Right renal pelvis (tissue), 4 donors: ENCODE results near the gene CPM. TPM values are rescaled to one million over a fixed set of nuclear protein-coding genes. Genes with fewer than 3 reads are reported as not detected.
"Not testable (repeated sequence)": the region's sequence is repeated elsewhere in the genome, so short reads cannot be mapped to it uniquely, and the experiment has no call there.

ENCODE experiments used
- DNase-seq, 4 donors: peaks; one replicate each; pipeline ENCODE4 v3.0.0-alpha.2; 2013; ENCODE audit warnings: low read depth in 4 of 4, low spot score in 3 of 4, missing footprints in 1 of 4
- polyA plus RNA-seq, 4 donors: library from polyadenylated mRNA; unstranded; fragments of 120-200 nt; gene quantifications; one replicate each; pipeline ENCODE4 v1.2.1, GENCODE V29; 2013; ENCODE audit not compliant: insufficient read length in 4 of 4

The CPM gene
- polyA plus RNA-seq, 4 donors, result 25.5 to 28.6 (median 27.4) TPM

DNA sequence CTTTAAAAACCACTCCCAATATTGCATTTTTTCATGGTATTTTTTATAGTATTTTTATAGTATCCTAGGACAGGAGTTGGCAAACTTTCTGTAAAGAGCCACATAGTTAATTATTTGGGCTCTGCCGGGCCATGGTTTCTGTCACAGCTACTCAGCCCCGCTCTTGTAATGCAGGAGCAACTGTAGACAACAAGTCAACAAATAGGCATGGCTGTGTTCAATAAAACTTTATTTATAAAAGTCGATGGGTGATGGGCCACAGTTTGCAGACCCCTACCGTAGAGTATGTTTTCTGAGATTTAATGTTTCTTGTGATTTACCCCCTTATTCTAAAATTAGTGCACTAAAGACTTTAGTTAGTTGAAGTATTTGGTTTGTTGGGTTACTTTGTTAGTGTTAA, 99.5 kb downstream of the CPM start:
- DNase-seq, result no peak

DNA sequence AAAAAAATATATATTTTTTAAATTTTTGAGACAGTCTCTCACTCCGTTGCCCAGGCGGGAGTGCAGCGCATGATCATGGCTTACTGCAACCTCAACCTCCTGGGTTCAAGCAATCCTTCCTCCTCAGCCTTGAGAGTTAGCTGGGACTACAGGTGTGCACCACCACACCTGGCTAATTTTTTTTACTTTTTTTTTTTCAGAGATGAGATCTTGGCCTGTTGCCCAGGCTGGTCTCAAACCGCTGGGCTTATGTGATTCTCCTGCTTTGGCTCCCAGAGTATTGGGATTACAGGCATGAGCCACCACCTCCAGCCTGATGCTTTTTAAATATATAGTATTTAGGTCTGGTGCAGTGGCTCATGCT, 100.5 kb downstream of the CPM start:
- no peak for DNase-seq

DNA sequence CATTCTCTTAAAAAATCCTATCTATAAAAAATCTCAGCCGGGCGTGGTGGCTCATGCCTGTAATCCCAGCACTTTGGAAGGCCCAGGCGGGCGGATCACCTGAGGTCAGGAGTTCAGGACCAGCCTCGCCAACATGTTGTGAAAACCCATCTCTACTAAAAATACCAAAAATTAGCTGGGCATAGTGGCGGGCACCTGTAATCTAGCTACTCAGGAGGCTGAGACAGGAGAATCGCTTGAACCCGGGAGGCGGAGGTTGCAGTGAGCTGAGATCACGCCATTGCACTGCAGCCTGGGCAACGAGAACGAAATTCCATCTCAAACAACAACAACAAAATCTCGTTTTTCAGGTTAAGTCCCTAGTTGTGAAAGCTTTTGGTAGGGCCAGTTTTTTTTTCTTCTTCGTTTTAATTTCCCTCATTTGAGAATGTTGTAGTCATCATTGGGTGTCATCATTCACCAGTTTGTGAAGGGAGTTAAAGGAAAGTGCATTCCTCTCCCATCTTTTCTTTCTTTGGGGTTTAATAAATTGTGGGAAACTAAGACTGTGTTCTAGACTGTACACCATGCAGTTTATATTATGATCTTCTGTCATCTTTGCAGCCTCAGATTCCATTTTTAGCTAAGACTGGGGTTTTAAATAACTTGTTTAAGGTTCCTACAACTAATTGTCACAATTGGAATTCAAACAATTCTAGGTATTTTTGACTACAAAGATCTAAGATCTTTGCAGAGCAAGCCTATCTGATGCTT, 101.0 kb downstream of the CPM start:
- no peak for DNase-seq

DNA sequence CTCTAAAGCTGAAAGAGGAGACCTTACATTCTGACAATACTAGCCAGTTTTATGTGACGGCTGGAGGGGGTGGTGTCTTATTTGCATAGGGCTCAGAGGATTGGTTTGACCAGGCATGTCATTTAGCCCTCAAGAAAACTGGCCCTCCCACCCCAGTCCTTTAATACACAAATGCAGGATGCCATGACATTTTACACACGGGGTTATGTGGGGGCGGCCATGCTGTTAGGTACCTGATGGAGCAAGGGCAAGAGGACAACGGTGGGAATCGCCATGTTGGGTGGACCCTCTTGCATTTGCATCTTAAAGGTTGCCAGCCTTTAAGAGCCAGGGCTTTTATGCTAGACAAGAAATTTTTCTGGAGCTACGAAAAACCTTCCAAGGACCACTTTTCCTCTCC, 101.7 kb downstream of the CPM start:
- DNase-seq, result no peak

DNA sequence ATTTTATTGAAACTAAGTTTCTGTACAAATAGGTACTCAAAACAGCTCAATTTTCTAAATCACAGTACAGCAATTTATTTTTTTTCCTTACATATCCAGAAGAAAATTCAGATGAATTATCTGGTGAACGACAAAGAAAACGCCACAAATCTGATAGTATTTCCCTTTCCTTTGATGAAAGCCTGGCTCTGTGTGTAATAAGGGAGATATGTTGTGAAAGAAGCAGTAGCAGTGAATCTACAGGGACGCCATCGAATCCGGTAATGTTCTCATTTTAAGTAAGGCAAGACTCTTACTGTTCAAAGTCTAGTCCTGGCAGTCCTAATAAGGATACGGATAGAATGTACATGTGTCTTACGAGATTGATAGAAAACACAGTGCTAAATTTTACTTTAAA, 104.3 kb downstream of the CPM start:
- DNase-seq, result no peak

DNA sequence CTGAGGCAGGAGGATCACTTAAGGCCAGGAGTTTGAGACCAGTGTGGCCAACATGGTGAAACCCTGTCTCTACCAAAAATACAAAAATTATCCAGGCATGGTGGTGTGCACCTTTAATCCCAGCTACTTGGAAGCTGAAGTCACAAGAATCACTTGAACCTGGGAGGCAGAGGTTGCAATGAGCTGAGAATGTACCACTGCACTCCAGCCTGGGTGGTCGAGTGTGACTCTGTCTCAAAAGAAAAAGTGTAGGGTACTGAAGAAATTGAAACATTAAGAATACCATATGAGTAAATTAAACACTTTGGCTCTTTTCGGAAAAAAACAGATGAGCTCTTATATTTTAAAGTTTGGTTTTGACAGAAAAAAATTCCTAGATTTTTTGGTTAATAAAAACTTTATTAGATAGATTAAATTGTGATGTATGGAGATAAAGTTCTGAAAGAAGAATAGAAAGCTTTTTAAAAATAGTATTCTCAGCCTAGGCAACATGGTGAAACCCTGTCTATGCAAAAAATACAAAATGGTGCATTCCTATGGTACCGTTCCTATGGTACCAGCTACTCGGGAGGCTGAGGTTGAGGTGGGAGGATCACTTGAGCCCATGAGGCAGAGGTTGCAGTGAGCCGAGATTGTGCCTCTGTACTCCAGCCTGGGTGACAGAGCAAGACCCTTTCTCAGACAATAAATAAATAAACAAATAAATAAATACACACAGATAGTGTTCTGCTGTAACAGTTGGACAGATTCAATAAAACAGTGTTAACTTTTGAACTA, 104.9 kb downstream of the CPM start:
- DNase-seq, result no peak

DNA sequence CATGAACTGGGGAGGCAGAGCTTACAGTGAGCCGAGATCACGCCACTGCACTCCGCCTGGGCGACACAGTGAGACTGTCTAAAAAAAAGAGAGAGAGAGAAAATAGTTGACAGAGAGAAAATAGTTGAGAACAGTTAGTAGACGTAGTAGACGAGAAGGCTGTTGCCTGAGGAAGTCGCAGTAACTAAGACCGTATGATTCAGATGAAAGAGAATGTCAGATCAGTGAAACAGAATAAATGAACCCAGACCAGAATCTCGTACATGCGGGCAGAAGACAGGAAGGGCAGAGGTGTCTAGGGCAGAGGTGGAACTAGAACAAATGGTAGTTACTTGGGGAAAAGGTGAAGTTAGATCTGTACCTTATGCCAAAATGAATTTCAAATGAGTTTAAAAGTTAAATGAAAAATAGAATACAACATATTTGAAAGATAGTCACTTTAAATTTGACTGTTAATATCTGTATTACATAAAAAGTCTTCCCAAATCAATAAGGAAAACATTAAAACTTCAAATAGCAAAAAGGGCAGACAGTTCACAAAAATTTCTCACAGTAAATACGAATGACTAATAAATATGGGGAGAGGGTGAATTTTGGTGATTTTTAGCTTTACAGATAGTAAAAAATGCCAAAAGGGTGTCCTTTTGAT, 107.3 kb downstream of the CPM start:
- no peak for DNase-seq

DNA sequence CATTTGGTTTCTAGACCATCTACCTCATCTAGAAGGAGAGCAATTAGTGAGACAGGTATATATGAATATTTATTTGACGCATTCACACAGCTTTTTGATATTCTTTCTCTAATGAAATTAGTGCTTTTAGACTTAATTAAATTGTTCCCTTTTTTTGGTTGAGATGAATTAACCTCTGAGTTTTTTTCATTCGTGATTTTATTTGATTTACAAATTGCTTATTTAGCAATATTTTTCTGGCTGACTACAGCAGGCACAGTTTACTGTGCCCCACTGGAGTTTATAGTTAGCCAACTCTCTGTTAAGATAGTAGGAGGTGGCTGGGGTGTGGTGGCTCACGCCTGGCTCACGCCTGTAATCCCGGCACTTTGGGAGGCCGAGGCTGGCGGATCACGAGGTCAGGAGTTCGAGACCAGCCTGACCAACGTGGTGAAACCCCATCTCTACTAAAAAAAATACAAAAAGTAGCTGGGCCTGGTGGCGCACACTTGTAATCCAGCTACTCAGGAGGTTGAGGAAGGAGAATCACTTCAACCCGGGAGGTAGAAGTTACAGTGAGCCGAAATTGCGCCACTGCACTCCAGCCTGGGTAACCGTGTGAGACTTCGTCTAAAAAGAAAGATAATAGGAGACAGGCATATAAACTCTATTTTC, 108.2 kb downstream of the CPM start:
- DNase-seq, result no peak

DNA sequence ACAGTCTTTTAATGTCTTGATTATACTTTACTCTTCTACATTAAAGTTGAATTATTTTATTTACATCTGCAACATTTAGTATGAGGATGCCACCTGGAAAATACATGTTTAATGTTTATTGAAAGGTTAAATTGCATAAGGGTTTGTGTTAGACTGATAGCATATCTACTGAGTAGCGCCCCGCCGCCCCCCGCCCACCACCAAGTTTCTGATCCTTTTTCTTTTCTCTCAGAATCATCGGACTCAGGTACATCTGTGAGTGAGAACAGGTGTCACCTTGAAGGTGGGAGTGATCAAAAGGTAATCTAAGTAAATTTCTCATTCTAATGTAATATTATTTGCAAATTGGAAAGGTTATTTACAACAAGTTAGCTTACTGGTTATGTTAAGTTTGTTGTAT, 108.8 kb downstream of the CPM start:
- no peak for DNase-seq

DNA sequence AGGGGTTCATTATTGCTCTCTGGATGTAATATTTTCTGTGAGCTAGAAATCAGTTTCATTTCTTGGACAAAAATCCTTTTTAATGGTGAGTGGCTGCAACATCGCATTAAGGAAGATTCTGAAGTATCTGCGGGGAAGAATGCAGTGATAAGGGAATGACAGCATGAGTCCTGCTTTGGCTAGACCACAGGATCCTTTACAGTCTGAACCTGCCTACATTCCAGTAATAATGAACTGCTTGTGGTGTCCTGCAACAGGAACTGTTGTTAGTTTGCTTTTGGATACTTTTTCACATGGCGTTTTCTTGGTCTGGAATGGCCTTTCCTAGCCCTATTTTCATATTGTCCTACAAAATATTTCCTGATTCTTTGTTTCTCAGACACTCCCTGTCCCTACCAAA, 109.3 kb downstream of the CPM start:
- DNase-seq, result no peak

DNA sequence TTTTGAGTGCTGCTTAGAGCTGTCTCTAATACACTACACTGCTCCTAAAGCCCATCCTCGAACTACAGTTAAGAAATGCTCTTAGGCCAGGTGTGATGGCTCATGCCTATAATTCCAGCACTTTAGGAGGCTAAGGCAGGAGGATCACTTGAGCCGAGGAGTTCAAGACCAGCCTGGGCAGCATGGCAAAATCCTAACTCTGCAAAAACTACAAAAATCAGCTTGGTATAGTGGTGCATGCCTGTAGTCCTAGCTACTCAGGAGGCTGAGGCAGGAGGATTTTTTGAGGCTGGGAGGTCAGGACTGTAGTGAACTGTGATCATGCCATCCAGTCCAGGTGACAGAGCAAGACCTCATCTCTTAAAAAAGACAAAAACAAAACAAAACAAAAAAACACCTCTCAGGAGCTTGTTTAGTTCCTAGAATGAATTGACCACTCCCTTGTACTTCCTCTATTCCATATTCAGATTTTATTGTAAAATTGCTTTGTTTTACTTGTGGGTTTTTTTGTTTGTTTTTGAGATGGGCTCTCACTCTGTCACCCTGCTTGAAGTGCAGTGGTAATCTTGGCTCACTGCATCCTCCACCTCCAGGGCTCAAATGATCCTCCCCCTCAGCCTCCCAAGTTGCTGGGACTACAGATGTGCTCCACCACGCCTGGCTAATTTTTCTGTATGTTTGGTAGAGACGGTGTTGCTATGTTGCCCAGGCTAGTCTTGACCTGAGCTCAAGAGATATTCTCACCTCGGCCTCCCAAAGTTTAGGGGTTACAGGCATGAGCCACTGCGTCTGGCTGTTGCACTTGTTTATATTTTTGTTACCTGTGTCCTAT, 111.4 kb downstream of the CPM start:
- DNase-seq, result no peak

DNA sequence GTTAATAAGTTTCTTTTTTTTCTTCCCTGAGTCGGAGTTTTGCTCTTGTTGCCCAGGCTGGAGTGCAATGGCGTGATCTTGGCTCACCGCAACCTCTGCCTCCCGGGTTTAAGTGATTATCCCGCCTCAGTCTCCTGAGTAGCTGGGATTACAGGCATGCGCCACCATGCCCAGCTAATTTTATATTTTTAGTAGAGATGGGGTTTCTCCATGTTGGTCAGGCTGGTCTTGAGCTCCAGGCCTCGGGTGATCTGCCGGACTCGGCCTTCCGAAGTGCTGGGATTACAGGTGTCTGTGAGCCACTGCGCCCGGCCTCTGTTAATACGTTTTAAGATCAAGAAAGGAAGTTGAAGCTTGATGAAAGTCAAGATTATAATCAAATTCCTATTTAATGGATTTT, 113.5 kb downstream of the CPM start:
- not testable (repeated sequence) for DNase-seq

DNA sequence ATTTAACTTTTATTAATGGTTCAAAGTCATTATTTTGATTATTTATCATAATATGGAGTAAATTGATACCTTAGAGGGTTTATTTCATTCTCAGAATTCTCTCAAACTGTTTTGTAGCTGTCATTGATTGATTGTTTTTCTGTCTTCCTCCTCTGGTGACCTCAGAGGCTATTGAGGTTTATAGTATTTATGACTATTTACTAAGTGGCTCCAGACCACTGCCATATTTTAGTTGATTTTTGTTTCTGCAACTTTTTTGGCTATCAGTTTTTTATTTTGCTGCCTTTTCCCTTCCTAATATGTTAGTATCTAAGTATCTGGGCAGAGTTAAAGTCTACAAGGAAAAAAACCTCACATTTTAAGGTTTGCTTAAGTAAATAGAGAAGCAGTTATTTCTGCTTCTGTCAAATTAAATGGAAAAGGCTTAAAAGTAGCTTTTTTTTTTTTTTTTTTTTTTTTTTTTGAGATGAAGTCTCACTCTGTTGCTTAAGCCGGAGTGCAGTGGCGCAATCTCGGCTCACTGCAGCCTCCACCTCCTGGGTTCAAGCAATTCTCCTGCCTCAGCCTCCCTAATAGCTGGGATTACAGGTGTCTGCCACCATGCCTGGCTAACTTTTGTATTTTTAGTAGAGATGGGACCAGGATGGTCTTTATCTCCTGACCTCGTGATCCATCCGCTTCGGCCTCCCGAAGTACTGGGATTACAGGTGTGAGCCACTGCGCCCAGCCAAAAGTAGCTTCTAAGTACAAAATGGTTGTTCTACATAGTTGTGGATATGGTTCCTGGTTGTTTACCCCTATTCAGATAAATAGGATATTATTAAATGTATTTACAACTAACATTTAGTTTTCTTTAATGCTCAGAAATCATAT, 116.8 kb downstream of the CPM start:
- DNase-seq, result no peak

DNA sequence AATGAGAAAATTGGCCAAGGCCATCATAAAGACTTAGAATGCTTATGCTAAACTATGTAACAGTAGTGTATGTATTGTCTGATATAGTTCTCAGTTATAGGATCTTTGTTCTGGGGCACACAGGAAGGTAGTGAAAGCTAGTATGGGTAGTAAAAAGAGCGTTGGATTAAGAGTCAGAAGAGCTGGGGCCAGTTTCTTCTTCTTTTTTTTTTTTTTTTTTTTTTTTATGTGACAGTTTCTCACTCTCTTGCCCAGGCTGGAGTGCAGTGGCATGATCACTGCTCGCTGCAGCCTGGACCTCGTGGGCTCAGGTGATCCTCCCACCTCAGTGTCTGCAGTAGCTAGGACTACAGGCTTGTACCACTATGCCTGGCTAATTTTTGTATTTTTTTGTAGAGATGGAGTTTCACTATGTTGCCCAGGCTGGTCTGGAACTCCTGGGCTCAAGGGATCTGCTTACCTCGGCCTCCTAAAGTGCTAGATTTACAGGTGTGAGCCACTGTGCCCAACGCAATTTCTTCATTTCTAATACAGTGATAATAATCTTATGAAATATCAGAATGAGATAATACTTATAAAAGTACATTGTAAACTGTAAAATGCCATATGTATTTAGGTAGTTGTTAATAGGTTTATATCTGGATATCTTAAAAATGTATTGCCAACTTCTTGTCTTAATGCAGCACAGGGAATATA, 117.6 kb downstream of the CPM start:
- DNase-seq, result no peak

DNA sequence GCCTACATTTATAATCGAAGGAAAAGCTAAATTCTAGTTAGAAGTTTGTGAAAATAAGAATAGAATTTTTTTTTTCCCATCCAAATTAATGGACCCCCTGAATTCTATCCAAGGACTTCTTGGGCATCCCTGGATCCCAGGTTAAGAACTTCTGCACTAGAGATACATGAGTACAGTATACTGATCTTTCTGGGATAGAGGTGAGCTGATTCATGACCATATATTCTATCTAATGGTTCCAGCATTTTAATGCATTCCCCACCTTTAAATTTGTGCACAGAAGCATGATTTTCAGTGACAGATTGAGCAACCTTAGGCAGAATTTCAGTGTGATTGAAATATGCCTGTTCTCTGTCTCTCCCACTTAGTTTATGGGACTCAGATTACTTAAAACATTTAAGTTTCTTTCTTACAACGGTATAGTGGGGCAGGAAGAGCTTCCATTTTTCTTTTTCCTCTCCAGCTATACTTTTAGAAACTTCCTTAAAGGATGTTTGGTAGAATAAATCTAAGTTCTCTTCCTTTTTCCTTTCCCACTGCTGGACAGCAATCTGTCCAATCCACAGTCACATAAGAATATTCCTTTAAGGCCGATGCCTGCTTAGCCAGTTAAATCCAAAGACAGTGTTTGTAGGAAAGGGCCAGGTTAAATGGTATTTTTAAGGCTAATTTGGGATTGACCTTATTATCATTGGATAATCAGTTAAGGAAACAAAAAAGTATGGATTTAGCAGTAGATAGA, 118.3 kb downstream of the CPM start:
- no peak for DNase-seq

DNA sequence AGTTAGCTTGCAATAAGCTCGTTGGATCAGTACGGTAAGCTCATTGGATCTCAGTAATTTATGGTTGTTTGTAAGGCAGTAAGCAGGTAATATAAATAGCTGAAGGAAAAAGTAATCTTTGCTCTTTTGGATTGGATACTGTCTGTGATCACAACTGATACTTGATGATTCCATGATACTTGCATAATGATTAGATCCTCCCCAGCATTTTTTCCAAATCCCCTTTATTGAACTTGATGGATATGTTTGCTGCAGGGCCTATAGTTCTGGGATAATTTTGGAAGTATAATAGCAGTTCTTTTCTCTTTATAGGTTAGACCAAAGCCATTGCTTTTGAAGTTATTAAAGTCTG, 119.8 kb downstream of the CPM start:
- DNase-seq, result no peak

DNA sequence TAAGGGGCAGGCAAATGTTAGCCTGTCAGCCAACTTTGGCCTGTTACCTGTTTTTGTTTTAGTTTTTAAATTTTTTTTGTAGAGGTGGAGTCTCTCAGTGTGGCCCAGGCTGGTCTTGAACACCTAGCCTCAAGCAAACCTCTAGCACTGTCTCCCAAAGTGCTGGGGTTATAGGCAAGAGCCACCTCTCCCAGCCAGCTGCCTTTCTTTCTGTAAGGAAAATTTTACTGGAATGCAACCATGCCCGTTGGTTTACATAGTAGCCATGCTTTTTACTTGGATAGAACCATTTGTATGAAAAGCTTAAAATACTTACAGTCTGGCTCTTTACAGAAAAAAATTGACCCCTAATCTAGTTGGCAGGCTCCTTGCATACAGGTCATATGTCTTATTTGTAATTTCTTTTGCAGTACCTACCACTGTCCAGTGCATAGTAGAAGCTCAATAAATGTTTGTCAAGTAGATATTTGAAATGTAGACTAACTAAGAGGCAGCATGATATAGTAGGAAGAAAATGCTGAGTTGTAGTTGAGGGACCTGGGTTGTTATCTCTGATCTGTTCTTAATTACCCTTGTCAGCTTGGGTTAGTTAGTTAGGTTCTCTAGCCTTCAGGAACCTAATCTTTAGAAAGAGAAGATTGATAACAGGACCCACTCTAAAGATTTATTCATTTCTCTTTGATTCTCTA, 120.3 kb downstream of the CPM start:
- DNase-seq, result no peak

DNA sequence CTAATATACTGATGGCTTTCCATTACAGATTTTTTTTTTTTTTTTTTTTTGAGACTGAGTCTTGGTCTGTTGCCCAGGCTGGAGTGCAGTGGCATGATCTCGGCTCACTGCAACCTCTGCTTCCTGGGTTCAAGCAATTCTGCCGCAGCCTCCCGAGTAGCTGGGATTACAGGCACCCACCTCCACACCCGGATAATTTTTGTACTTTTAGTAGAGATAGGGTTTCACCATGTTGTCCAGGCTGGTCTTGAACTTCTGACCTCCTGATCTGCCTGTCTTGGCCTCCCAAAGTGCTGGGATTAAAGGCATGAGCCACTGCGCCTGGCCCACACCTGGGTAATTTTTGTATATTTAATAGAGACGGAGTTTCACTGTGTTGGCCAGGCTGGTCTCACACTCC, 121.4 kb downstream of the CPM start:
- not testable (repeated sequence) for DNase-seq
